Skeletal muscle cell (primary cell): ENCODE measurements around the gene ARIH2.
"Not testable (repeated sequence)": the region's sequence is repeated elsewhere in the genome, so short reads cannot be mapped to it uniquely, and the experiment has no call there.

Source experiments
- DNase-seq: peaks from one replicate; pipeline ENCODE4 v3.0.0-alpha.2; 2010; ENCODE audit warnings: low read depth
- H3K4me3 ChIP-seq: 2 replicates; pipeline ENCODE4 v1.5.1; 2011; ENCODE audit warnings: low read depth, mild to moderate bottlenecking, control low read depth, low read length, moderate library complexity

Gene ARIH2

GRCh38 chr3:48918388-48919214, at the start of gene ARIH2:
Gene ARIH2 (plus strand): TSS chr3:48918842. CDS start chr3:48927559, 8,717 bp downstream.
- peak within 1 kb of the TSS; percentile 78 for H3K4me3 ChIP-seq
- peak; percentile 67 for DNase-seq

GRCh38 chr3:48877671-48878070, 41.0 kb upstream of the ARIH2 start:
- H3K4me3 ChIP-seq, result no peak overlapping the region
- DNase-seq, result no peak

- no peak overlapping the region for H3K4me3 ChIP-seq
- DNase-seq, result no peak
These were observed 39.2 kb upstream of the ARIH2 start for GRCh38 chr3:48879307-48879993.

DNA sequence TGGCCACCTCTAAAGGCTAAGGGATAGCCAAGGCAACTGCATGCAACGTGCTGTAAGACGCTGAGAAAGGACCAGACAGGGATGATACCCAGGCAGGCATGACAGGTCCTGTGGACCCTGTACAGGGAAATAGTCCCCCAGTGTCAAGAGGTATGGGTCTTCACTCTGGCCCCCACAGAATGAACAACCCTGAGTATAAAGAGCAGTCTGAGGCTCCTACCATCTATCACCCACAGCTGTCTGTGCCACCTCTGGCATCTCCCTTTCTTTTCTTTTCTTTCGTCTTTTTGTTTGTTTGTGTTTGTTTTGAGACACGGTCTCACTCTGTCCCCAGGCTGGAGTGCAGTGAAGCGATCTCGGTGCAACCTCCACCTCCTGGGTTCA, 38.7 kb upstream of the ARIH2 start:
- no peak for DNase-seq
- no peak overlapping the region for H3K4me3 ChIP-seq

GRCh38 chr3:48881006-48881405, 37.6 kb upstream of the ARIH2 start:
- no peak for DNase-seq
- H3K4me3 ChIP-seq, result no peak overlapping the region

GRCh38 chr3:48881652-48882114, 37.0 kb upstream of the ARIH2 start:
- no peak for DNase-seq
- H3K4me3 ChIP-seq, result no peak overlapping the region

GRCh38 chr3:48885753-48886152, 32.9 kb upstream of the ARIH2 start:
- no peak for DNase-seq
- H3K4me3 ChIP-seq, result no peak overlapping the region

- no peak for DNase-seq
- H3K4me3 ChIP-seq, result no peak overlapping the region
These were observed 27.0 kb upstream of the ARIH2 start for GRCh38 chr3:48891606-48892005.

DNA sequence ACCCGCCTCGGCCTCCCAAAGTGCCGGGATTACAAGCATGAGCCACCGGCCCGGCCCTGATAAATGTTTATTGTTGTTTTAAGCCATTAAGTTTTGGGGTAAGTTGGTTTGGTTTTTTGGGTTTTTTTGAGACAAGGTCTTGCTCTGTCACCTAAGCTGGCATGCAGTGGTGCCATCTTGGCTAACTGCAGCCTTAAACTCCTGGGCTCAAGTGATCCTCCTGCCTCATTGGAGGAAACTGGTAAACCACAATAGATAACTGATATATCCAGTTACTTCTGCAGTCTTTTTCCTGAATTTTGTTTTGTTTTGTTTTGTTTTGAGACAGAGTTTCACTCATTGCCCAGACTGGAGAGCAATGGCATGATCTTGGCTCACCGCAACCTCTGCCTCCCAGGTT, 24.1 kb upstream of the ARIH2 start:
- H3K4me3 ChIP-seq, result no peak overlapping the region
- DNase-seq, result no peak

- no peak for DNase-seq
- no peak overlapping the region for H3K4me3 ChIP-seq
These were observed 21.7 kb upstream of the ARIH2 start for GRCh38 chr3:48896936-48897335.

GRCh38 chr3:48897460-48898376, 20.9 kb upstream of the ARIH2 start:
- H3K4me3 ChIP-seq, result peak overlapping the region; percentile 66
- DNase-seq, result no peak

DNA sequence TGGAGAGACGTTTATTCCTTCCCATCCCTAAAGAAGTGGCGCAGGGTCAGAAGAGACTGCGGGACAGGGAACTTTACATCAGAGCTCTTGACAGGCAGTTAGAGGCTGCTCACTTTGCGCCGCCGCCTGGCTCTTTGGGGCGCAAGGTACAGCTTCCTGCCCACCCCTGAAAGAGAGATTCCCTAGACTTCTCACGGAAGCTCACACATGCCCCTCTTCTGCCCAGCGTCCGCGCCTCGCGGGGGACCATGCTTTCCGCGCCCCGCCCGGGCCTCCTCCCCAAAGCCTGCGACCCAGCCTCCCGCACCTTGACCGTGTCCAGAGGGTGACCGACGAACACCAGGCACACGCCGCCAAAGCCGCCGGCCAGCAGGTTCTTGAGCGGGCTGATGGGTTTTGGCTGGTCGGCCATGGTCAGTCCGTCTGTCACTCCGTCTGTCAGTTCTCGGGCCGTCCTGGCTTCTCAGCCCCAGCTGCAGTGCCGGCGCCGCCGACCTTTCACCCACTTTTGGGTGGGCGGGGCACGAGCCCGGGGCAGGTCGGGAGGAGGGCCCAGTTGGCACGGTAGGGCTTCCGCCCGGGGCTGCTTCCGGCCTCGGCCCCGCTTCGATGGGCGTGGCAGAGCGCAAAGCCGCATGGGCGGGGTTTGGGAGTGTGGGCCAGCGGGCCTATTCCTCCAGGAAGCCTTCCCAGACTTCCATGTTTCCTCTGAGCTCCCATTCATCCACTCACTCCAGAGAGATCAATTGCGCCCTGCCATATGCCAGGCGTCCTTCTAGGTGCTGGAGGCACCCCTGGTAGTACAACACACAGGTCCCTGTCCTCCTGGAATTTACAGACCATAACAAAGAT, 20.0 kb upstream of the ARIH2 start, which contains the start of gene SLC25A20:
SLC25A20 (minus strand) TSS at position 500 of the 852 bp plus-strand sequence; CDS start at position 412, 88 bp downstream.
- H3K4me3 ChIP-seq, result peak within 1 kb of the TSS; percentile 66
- peak; percentile 28 for DNase-seq

DNA sequence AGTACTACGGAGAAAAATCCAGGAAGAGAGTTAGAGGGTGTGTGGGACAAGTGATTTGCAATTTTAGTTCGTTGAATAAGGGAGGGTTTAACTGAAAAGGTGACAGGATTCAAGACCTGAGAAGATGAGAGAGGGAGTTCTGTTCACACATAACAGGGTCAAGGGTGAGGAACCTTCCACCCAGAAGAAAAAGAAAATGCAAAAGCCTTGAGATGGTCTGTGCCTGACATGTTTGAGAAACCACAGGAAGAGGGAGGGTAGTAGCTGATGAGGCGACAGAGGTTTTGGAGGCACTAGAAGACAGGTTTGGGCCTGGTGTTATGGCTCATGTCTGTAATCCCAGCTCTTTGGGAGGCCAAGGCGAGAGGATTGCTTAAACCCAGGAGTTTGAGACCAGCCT, 19.4 kb upstream of the ARIH2 start:
- H3K4me3 ChIP-seq, result peak overlapping the region; percentile 66
- DNase-seq, result no peak

GRCh38 chr3:48907026-48907425, 11.6 kb upstream of the ARIH2 start:
- DNase-seq, H3K4me3 ChIP-seq: not testable (repeated sequence)

- no peak overlapping the region for H3K4me3 ChIP-seq
- DNase-seq, result no peak
These were observed 3.3 kb upstream of the ARIH2 start for GRCh38 chr3:48915296-48915695.

- DNase-seq, result no peak
- peak overlapping the region; percentile 78 for H3K4me3 ChIP-seq
These were observed 835 bp downstream of the ARIH2 start for GRCh38 chr3:48919215-48920138.

GRCh38 chr3:48926425-48927392, 8.1 kb downstream of the ARIH2 start:
- H3K4me3 ChIP-seq, result no peak overlapping the region
- no peak for DNase-seq
